GM21367 (cell line): ENCODE data around the gene TUNAR.
"Not testable (repeated sequence)": the region's sequence is repeated elsewhere in the genome, so short reads cannot be mapped to it uniquely, and the experiment has no call there.

Experiments used
- ATAC-seq: cut with Tn5 transposase; IDR thresholded peaks from one replicate; pipeline ENCODE4 v1.9.1; 2021; ENCODE audit not compliant: unreplicated experiment

The TUNAR gene

GRCh38 chr14:95968048-95968447, 91.4 kb downstream of the TUNAR start:
- ATAC-seq = not testable (repeated sequence)
